Stimulated activated naive CD8-positive, alpha-beta T cell treated with anti-CD3 and anti-CD28 coated beads, Interleukin-15, Interleukin-2, amounts not matched to agents 100 U/mL and 50 U/mL, for 24 hours (primary cell): ENCODE measurements around the gene PELI1.

ENCODE experiments used
- ATAC-seq: fragments of 150-1000 bp; cut with Tn5 transposase; one replicate; pipeline ENCODE4 v1.10.0; 2021
- DNase-seq: peaks from one replicate; pipeline ENCODE4 v3.0.0; 2021

Gene PELI1, protein sequence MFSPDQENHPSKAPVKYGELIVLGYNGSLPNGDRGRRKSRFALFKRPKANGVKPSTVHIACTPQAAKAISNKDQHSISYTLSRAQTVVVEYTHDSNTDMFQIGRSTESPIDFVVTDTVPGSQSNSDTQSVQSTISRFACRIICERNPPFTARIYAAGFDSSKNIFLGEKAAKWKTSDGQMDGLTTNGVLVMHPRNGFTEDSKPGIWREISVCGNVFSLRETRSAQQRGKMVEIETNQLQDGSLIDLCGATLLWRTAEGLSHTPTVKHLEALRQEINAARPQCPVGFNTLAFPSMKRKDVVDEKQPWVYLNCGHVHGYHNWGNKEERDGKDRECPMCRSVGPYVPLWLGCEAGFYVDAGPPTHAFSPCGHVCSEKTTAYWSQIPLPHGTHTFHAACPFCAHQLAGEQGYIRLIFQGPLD

DNA sequence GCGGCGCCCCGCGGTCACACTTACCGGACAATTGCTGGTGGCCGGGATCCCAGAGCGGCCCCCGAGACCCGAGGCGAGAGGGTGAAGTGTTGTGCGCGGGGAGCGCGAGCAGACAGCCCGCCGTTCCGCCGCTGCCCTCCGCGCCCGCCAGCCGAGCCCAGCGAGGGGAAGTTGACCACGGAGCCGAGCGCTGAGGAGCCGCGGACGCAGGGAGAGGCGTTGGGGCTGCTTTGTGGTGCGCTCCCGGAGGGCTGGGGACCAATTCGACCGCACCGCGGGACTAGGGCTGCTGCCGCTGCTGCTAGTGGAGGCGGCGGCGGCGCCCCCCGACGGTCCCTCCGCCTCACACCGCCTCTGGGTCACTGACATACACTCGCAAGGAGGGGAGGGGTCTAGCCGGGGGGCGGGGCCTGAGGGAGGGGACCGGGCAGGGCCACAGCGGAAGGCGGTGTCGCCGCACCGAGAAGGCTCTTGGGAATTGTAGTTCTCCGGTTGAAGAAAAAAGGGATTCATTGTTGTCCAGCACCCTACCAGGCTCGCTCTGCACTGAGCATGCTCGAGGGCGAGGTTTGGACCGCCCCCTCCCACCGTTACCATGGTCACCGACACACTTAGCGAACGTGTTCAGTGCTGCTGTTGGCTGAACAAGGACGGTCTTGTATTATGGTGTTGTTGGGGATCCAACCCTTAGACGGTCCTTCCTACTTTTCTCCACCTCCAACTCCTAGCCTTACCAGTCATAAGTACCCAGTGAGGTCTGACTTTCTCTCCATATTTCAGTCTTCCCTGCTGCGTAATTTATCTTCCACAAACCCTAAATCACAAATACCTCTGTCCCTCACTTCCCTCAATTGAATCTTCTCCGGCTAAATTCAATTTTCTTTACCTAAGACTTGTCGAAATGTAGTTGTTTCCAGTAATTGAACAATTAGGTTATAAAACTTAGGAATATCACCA lies at the start of gene PELI1:
Gene PELI1 (minus strand): TSS at position 364 of the 957 bp plus-strand sequence. CDS start 36,110 bp downstream, outside the sequence.
- DNase-seq (peak; percentile 94), ATAC-seq (peak; percentile 93)

DNA sequence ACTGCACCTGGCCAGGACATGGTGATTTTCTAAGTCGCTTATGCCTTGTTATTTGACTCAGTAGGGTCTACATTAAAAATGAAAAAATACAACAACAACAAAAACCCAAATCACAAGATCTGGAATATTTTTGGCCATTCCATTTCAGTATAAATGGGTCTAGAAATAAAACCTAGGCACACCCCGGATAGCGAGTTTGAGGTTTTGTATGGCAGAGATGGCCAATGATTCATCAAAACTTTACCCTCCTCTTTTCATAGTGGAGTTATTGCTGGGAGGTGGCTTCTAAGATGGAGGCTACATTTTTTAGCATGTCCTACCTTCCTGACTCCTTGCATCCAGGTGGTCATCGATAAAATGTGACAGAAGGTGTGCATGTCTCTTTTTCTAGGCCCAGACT lies 49.3 kb upstream of the PELI1 start:
- no peak for ATAC-seq

DNA sequence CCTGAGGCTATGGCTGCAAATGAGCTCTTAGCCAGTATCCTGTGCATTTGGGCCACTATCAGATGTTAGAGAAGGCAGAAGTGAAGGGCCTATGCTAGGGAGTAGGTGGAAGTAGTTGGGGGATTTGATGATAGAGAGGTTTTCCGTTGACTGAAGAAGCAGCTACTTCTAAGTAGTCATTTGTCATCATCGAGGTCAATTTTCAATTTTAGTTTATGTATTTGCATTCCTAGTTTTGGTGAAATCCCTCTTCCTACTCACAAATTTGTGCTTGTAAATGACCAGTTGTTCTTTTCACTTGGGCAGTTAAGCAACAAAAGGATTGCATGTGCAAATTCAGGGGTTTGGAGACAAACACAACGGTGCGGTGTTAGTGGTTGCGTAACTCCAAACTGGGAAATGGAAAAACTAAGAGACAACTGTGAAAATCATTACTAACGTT lies 48.5 kb upstream of the PELI1 start:
- ATAC-seq (peak; percentile 75), DNase-seq (no peak)

More for the DNA sequence above, 49.3 kb upstream of the PELI1 start:
- no peak for DNase-seq

DNA sequence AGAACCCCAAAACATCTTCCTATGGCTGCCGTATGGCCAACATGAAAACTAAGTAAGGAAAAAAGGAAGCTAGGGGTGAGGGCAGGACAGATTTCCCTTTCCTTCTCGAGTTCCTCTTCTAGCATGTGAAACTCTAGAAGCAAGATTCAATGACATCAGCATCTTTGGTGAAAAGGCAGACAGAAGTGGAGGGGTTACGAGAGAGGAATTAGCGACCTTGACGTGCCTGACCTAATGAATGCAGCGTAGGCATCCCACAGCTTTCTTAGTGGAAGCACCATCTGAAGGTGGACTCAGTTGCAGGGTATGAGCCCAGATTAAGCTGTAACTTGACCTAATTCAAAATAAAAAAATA lies 47.9 kb upstream of the PELI1 start:
- ATAC-seq, result no peak

DNA sequence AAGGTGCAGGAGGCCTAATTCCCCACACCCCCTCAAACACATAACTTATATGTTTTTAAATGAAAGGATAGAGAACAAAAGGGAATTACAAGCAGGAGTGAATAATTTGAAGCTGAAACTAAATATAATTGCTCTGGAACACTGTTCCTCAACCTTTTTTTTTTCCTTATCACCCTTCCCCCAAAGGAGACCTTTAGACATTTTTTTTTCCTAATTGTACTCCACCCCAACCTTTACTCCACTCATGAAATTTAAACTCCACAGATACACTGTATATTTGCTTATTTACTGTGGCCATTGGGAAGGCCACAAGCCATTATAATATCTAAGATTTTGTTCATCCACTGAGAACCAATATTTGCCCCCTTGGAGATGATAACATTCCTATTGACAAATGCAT lies 45.4 kb upstream of the PELI1 start:
- ATAC-seq (no peak), DNase-seq (no peak)

More for the DNA sequence above, 47.9 kb upstream of the PELI1 start:
- DNase-seq, result no peak

DNA sequence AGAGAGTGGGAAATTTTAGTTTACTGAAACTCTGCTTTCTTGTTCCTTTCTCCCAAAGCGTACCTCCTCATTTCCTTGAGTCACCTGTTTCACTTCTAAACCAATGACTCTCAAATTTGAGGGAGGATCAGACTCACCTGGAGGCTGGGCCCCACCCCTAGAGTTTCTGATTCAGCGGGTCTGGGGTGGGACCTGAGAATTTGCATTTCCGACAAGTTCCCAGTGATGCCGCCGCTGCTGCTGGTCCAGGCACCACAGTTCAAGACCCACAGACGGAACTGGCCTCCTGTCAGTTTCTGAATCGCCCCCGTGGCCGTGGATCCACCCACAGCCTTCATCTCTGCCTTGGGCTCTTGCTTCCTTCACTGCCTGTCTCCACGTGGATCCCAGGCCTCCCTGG lies 44.9 kb upstream of the PELI1 start:
- ATAC-seq (no peak), DNase-seq (no peak)

DNA sequence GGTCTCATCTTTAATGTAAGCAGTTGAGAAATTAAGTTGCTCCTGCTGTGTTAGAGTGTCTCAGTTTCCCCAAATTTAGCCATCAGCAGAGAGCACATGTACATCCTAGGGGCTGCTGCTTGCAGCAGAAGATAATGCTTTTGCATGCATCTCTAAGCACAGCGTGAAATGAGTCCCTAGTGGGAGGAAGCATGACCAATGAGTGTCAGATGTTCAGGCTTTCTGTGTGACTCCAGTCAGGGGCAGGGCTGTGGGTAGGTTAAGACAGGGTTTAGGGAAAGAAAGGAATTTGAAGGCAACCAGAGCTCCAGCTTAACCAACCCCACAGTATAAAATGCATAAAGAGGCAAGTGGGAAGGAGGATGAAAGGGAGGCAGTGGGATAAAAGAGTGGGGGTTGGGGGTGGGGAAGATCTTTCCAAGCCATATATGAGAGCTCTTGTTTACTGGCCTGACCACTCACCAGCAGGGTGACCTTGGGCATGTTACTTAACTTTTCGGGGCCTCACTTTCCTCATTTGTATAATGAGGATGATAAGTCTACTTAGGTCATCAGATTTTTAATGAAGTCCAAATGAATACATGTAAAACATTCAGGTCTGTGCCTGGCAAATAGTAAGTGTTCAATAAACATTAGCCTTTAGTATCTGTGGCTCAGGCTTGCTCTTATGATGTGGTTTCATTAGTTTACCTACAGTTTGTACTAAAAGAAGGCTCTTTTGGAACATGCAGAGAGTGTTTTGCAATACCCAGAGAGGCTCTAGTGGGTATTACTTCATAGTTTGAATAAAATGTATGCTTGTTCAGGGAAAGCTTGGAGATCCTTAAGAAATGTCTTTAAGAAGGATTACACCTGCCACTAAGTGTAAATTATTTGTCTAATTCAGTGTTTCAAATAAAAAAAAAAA lies 42.7 kb upstream of the PELI1 start:
- ATAC-seq (no peak), DNase-seq (no peak)

DNA sequence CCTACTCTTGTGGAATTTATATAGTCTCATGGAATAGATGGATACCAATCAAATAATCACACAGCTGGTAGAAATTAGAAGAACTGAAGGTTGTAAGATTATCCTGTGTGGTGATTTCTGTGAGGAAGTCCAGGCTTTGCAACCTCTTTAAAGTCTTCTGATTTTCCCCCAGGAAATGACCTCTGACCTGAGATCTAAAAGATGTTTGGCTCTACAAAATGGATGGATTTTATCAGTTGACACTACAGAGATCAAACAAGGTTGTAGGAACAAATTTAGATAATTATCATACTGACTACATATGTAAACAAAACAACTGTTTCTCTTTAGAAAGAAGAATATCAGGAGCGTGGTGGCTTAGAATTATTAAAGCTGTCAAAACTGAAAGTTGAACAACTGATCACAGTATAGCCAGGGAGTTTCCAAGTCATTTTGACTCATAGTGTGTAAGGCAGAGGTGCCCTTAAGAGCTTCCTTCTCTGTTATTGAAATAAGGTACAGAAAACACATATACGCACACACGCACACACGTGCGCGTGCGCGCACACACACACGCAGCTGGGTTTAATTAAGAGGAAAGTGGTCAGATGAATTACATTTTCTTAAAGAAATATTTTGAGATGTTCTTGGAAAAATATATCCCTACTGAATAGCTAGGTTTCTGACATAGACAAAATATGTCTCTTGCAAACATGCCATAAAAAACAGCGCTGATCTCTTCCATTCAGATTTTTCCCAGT lies 35.5 kb upstream of the PELI1 start:
- peak; percentile 87 for ATAC-seq
- no peak for DNase-seq

DNA sequence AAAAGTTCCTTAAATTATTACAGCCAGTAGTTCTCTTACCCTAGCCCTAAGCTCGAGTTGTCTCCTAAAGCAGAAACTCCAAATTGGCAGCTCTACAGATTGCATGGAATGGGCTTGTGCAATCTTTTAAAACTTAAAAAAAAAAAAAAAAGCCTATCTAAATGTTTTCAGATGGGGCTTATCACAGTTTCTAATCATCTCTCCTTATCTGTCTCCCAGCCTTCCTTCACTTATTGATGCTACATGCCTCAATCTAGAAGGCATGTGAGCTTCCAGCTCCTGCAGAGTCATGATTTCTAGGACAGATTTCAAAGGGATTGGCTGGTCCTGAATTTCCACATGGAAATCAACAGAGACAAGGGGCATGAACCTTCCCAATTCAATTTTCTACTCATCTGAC lies 33.1 kb upstream of the PELI1 start:
- ATAC-seq (no peak), DNase-seq (no peak)

DNA sequence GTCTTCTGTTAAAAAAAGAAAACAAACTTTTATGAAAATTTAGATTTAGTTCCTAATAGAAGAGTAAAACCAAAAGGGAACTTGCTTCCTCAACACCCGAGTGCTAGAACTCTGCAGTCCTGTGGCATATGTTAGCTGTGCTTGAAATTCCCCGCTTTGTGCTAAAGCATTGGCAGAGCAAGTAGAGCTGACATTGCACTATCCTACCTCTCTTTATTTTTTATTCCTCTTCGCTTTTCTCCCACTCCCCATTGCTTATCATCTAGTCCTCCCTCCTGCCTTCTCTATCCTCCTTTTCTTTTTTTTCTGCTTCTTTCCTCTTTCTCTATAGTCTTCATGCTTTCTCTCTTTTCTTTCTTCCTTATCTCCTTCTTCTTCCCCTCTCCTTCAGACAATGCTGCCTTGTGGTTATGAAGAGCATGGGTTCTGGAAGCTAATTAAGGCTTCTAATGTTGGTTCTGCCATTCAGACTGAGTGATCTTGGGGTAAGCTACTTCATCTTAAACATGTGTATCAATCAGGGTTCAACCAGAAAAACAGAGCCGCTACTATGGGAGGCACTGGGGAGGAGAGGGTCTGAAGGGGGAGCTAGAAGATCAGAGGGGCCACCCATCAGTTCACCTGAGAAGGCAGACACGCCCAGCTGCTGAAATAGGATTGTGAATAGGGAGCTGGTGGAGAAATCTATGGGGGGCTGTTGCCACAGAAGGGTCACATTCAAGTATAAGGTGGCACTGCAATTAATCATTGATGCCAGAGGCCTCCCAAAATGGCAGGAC lies 31.4 kb upstream of the PELI1 start:
- DNase-seq (no peak), ATAC-seq (no peak)

DNA sequence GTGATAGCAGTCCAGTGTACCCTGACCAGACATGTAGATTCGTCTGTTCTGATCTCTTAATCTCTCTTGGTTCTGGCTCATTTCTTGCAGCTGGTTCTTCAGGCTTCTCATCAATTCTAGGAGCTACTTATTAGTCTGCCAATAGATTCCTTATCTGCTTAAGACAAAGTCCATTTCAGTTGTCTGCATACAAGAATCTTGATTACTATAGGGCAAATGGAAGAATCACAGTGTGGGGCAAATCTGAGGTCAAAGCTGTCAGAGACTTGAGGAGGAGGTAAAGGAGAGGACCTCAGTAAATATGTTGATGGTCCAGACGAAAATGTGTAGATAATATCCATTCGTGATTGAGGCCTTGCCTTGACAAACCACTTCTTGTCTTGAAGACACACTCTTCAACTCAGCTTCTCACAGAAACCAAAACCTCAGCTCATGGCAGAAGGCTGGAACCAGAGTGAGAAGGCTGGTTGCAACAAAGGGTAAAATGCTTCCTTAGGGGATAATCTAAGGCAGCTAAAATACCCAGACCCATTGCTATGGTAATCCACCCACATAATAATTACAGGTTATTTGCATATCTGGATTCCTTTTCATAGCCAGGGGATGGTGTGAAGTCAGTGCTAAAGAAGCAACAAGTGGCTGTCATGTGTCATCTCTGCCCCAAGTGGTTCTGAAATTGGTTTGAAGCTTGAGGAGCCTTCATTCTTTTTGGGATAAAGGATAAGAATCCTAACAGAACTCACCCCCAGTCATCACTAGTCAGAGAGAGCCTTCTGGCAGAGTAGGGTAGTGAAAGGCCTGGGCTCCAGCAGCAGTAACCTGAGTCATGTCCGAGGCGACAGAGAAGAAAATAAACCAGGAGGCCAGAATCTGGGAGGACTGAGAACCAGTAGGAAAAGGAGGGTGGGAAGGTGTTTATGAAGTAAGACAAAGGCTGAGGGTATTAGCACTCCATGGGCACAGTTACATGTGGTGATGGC lies 29.2 kb upstream of the PELI1 start:
- no peak for DNase-seq
- ATAC-seq, result no peak

DNA sequence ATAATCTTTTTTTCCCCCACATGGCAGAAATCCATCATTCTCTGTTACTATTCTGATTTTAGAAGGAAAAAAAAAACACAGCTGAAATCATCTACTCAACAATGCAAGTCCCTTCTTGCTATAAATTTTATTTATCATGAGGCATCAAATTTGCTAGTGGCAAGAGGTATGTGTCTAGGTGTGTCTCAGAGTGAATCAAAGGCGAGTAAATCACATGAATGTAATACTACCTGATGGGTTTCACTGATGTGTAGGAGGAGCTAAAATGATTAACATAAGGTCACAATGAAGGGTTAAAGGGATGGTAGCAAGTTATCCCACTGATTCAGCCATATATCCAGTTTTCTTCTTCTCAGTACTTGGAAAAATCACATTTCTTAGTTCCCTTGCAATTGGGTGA lies 24.5 kb upstream of the PELI1 start:
- DNase-seq (no peak), ATAC-seq (no peak)

DNA sequence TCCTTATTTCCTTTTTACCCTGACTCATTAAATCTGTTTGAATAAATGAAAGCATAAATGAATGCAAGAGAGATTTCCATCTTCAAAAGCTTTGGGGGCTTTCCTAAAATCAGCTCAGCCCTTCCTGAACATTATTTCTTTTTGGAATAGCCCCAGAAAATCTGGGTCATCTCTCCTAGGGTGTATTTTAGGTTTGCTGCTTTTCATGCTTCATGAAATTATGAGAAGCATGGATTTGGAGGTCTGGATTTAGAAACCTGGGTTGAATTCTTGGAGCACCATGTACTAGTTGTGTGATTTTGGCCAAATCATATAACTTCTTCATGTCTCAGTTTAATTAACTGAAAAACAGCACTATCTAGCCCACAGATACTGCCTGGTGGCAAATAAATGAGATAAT lies 24.0 kb upstream of the PELI1 start:
- ATAC-seq, result no peak

DNA sequence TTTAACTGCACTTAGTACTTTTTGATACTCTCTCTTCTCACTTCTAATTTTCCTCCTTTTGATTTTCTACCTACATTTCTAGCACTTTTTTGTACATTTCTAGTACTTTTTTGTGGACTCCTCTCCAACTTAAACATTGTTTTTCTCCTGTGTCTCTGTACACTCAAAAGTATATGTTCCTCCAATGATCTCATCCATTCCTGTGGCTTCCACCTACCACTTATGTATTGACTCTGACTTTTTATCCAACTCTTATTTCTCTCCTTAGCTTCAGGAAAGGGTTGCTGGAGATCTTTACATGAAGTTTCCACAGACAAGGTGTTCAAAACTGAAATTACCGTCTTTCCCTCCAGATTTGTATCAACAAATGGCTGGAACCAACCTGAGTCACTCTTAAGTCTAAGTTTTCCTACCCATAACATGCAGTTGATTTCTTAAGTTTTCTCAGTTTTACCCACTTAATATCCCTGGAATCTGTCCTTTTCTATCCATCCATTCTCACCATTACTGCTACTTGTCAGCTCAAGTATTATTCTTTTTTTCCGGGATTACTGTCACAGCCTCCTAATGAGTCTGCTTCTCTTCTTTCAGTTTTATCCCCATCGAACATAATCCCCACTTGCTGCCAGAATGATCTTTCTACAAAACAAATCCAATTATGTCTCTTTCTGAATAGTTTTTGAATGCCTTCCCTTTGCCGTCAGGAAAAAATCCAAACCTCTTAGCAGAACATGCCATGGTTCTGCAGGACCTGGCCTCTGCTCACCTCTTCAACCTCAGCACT lies 22.6 kb upstream of the PELI1 start:
- DNase-seq (no peak), ATAC-seq (peak; percentile 61)

More for the DNA sequence above, 24.0 kb upstream of the PELI1 start:
- no peak for DNase-seq

DNA sequence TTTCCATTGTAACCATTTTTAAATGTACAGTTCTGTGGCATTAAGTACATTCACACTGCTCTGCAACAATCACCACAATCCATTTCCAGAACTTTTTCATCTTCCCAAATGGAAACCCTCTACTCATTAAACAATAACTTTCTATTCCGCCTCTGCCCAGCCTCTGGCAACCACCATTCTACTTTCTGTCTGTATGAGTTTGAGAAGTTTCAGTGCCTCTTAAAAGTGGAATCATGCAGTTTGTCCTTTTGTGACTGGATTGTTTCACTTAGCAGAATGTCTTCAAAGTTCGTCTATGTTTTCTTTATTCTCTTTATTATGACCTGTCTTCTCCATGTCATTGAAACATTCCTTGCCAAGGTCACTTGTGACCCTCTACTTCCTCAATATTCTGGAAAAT lies 22.0 kb upstream of the PELI1 start:
- peak; percentile 32 for ATAC-seq
- DNase-seq, result no peak

DNA sequence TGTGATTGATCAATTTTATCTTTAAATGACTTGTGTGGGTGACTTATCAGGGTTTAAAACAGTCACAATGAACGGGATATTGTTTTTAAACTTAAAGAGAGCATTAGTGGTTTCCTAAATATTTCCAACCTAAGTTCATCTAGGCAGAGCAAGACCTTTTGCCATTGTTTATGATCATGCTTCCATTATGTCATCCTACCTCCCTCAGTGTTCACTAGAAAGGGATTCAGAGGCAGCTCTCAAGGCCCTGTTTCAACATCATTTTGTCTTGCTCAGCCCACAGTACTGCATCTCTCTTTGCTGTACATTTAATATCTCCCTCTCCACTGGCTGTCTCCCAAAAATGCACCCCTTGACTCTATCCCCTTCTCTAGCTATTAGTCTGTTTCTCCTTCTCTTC lies 21.5 kb upstream of the PELI1 start:
- no peak for ATAC-seq
- no peak for DNase-seq

DNA sequence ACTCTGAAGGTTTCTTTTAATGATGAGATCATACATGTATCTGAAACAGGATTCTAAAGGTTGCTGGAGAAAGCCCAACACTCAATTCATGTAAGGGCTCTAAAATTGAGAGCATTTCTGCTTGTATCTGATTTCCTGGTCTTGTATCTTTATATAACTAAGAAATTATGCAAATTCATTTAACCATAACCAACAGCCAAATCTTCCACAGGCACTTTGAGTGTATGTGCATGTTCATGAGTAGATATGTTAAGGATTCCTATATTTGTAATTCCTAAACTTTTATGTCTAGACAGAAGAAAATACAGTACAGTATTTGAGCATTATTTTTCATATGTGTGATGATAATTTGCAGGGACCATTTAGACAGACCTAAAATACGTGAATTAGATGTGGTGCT lies 20.4 kb upstream of the PELI1 start:
- no peak for DNase-seq
- ATAC-seq, result no peak

DNA sequence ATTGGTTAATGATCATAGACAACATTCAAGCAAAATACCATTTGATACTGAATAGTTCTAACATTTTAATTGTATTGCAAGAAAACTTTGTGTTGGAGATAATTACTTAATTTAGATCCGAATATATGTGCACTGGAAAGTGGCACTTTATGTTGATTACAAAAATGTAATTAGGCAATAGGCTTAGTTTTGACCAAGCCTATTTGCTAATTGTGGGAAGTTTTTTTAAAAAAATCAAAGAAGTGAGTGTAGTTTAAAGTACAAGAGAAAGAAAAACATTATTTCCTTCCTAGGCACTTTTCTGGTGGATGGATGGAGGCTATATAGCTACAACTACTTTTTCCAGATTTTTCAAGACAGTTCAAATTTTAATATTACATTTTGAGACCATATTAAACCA lies 18.3 kb upstream of the PELI1 start:
- no peak for ATAC-seq
- DNase-seq, result no peak
